ENCODE data around the gene ARFIP1. TPM values are rescaled to one million over a fixed set of nuclear protein-coding genes. Genes with fewer than 3 reads are reported as not detected.
"Not testable (repeated sequence)": the region's sequence is repeated elsewhere in the genome, so short reads cannot be mapped to it uniquely, and the experiment has no call there.

The ARFIP1 gene
- total RNA-seq, 1 donor = 55.5 TPM

GRCh38 chr4:152738827-152739226, 40.9 kb upstream of the ARFIP1 start:
- TF ChIP-seq CTCF (IDR thresholded peaks at IDR 0.05; ENCODE audit: insufficient read depth, low read length) = no peak
- peak; percentile 16 for DNase-seq (ENCODE audit: low read depth)
- H3K4me3 ChIP-seq (ENCODE audit: low read depth, low read length) = no peak overlapping the region

GRCh38 chr4:152747444-152747843, 32.3 kb upstream of the ARFIP1 start:
- TF ChIP-seq CTCF (IDR thresholded peaks at IDR 0.05; ENCODE audit: insufficient read depth, low read length) = no peak
- DNase-seq (ENCODE audit: low read depth) = no peak
- H3K4me3 ChIP-seq (ENCODE audit: low read depth, low read length) = no peak overlapping the region

GRCh38 chr4:152748619-152749018, 31.1 kb upstream of the ARFIP1 start:
- H3K4me3 ChIP-seq (ENCODE audit: low read depth, low read length) = no peak overlapping the region
- no peak for DNase-seq (ENCODE audit: low read depth)
- no peak for TF ChIP-seq CTCF (IDR thresholded peaks at IDR 0.05; ENCODE audit: insufficient read depth, low read length)

GRCh38 chr4:152763796-152764195, 16.0 kb upstream of the ARFIP1 start:
- DNase-seq (ENCODE audit: low read depth) = no peak
- TF ChIP-seq CTCF (IDR thresholded peaks at IDR 0.05; ENCODE audit: insufficient read depth, low read length) = no peak

GRCh38 chr4:152765069-152765737, 14.6 kb upstream of the ARFIP1 start:
- DNase-seq (ENCODE audit: low read depth); H3K4me3 ChIP-seq (ENCODE audit: low read depth, low read length): not testable (repeated sequence)

More at GRCh38 chr4:152763796-152764195, 16.0 kb upstream of the ARFIP1 start:
- no peak overlapping the region for H3K4me3 ChIP-seq (ENCODE audit: low read depth, low read length)

- TF ChIP-seq CTCF (IDR thresholded peaks at IDR 0.05; ENCODE audit: insufficient read depth, low read length) = no peak
- no peak overlapping the region for H3K4me3 ChIP-seq (ENCODE audit: low read depth, low read length)
- no peak for DNase-seq (ENCODE audit: low read depth)
Measured at GRCh38 chr4:152771741-152772533, 7.8 kb upstream of the ARFIP1 start.

GRCh38 chr4:152773339-152773738, 6.4 kb upstream of the ARFIP1 start:
- H3K4me3 ChIP-seq (ENCODE audit: low read depth, low read length) = no peak overlapping the region
- no peak for DNase-seq (ENCODE audit: low read depth)
- no peak for TF ChIP-seq CTCF (IDR thresholded peaks at IDR 0.05; ENCODE audit: insufficient read depth, low read length)

Measured in fibroblast of the aortic adventitia (primary cell).